Natural killer cell treated with Interleukin-12 subunit alpha and Interleukin-12 subunit beta and Interleukin-15 and Interleukin-18, amount 100 ng/mL, for 72 hours (primary cell): ENCODE results near the gene IL22RA1. TPM values are rescaled to one million over a fixed set of nuclear protein-coding genes. Genes with fewer than 3 reads are reported as not detected.

Source experiments
- ATAC-seq, 2 donors: fragments of 150-1000 bp; cut with Tn5 transposase in 1 of 2; sonication (Bioruptor Pico), chemical (Tn5 transposase) in 1 of 2; 2 replicates each; pipeline ENCODE4 v1.10.0; 2021
- DNase-seq: peaks from one replicate; pipeline ENCODE4 v3.0.0; 2022; ENCODE audit warnings: low spot score
- H3K27ac Mint-ChIP-seq, 2 donors: 1 replicate in 1 of 2; 2 replicates in 1 of 2; pipeline ENCODE4 v1.8.0; 2022; ENCODE audit warnings: mixed read lengths in 2 of 2, mild to moderate bottlenecking in 1 of 2, moderate library complexity in 1 of 2
- H3K27me3 Mint-ChIP-seq, 2 donors: 1 replicate in 1 of 2; 2 replicates in 1 of 2; pipeline ENCODE4 v1.8.0; 2022; ENCODE audit warnings: mixed read lengths in 2 of 2
- H3K36me3 Mint-ChIP-seq: one replicate; pipeline ENCODE4 v1.8.0; 2022; ENCODE audit warnings: mixed read lengths
- H3K4me1 Mint-ChIP-seq, 2 donors: 1 replicate in 1 of 2; 2 replicates in 1 of 2; pipeline ENCODE4 v1.8.0; 2022; ENCODE audit warnings: low read depth in 2 of 2, mixed read lengths in 2 of 2, mild to moderate bottlenecking in 1 of 2
- H3K4me3 Mint-ChIP-seq: one replicate; pipeline ENCODE4 v1.8.0; 2022; ENCODE audit warnings: mixed read lengths
- H3K9me3 Mint-ChIP-seq: 2 replicates; pipeline ENCODE4 v1.8.0; 2022; ENCODE audit warnings: mixed read lengths
- total RNA-seq, 2 donors: library from RNA; stranded (reverse); gene quantifications; one replicate each; pipeline ENCODE4 v1.2.3, GENCODE V29; 2022

The IL22RA1 gene
- total RNA-seq, 2 donors from 2014 or later = not detected

DNA sequence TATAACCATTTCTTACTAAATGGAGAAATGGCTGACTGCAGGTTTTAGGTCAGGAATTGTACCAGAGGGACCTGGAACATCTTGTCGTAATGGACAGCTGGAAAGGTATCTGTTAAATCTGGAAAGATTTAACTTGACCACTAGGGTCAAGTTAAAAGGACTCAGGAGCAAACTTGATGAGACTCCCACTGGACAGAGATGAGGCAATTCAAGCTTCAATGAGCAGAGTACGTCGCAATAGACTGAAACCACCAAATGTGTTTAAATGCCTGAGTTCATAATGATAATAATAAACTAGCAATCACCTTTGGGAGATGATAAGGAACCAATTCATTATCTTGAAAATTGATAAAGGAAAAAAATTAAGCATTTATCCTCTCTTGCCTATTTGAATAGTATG lies 35.5 kb upstream of the IL22RA1 start:
- no peak for DNase-seq
- H3K36me3 Mint-ChIP-seq = no peaks in the 10 kb centered on the region
- H3K4me1 Mint-ChIP-seq = no peaks in the 10 kb centered on the region
- no peak overlapping the region for H3K4me3 Mint-ChIP-seq
- ATAC-seq = no peak
- peaks cover 0 to 21% of the 10 kb centered on the region in 2 donors for H3K27me3 Mint-ChIP-seq
- no peaks in the 10 kb centered on the region for H3K9me3 Mint-ChIP-seq
- H3K27ac Mint-ChIP-seq = no peak overlapping the region

DNA sequence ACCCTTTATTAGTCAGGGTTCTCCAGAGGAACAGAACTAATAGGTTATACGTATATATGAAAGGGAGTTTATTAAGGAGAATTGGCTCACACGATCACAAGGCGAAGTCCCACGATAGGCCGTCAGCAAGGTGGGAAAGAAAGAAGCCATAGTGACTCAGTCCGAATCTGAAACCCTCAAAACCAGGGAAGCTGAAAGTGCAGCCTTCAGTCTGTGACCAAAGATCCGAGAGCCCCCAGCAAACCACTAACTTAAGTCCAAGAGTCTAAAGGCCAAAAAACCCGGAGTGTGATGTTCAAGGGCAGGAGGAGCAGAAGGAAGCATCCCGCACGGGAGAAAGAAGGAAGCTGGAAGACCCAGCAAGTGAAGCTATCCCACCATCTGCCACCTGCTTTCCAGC lies 34.2 kb upstream of the IL22RA1 start:
- ATAC-seq = no peak
- no peak for DNase-seq
- Mint-ChIP-seq H3K4me1 (no peaks in the 10 kb centered on the region), H3K27me3 (peaks cover 0 to 22% of the 10 kb centered on the region in 2 donors), H3K4me3 (no peak overlapping the region), H3K36me3 (no peaks in the 10 kb centered on the region), H3K27ac (no peak overlapping the region), H3K9me3 (no peaks in the 10 kb centered on the region)

DNA sequence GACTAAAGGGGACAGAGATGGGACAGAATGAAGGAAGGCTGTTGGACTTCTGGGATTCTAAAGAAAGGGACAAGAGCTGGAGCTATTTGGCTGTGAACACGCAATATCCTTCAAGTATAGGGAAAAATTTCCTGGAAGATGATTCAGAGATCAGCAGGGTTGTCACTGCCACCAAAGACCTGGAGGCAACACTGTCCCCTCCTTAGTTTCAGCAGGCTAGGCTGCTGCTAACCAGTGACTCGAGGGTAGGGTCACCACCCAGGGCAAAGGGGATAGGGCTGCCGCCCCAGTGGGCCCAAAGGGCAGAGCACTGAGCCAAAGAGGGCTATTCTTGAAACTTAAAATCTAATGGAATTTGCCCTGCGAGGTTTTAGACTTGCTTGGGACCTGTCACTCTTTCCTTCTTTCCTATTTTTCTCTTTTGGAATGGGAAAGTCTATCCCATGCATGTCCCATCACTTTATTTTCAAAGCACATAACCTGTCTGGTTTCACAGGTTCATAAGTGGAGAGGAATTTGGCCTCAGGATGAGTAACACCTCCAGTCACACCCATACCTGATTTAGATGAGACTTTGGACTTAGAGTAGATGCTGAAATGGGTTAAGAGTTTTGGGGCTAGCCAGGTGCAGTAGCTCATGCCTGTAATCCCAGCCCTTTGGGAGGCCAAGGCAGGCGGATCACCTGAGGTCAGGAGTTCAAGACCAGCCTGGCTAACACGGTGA lies 32.3 kb upstream of the IL22RA1 start:
- Mint-ChIP-seq H3K4me3 (no peak overlapping the region), H3K4me1 (no peaks in the 10 kb centered on the region), H3K36me3 (no peaks in the 10 kb centered on the region), H3K9me3 (no peaks in the 10 kb centered on the region), H3K27ac (no peak overlapping the region), H3K27me3 (peaks cover 0 to 23% of the 10 kb centered on the region in 2 donors)
- DNase-seq (no peak), ATAC-seq (no peak)

DNA sequence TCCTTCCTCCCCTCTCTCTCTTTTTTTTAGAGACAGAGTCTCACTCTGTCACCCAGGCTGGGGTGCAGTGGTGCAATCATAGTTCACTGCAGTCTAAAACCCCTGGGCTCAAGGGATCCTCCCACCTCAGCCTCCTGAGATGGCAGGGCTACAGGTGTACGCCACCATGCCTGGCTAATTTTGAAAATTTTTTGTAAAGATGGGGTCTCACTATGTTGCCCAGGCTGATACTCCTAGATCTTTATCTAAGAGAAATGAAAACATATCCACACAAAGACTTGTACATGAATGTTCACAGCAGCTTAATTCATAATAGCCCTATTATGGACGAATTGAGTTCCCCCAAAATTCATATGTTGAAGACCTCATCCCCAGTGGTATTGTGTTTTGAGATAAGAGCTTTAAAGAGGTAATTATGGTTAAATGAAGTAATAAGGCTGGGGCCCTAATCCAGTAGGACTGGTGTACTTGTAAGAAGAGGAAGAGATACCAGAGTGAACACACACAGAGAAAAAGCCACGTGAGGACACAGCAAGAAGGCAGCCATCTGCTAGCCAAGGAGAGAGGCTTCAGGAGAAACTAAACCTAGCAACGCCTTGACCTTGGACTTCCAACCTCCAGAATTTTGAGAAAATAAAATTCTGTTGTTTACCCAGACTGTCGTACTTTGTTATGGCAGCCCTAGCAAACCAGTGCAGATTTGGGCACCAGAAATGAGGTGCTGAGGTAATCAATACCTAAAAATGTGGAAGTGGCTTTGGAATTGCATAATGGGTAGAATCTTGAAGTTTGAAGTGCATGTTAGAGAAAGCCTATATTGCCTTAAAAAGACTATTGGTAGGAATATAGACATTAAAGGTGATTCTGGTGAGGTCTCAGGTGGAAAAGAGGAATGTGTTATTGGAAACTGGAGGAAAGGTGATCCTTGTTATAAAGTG lies 31.0 kb upstream of the IL22RA1 start:
- Mint-ChIP-seq H3K36me3 (no peaks in the 10 kb centered on the region), H3K4me1 (no peaks in the 10 kb centered on the region), H3K9me3 (no peaks in the 10 kb centered on the region), H3K27ac (no peak overlapping the region), H3K27me3 (peaks cover 0 to 23% of the 10 kb centered on the region in 2 donors), H3K4me3 (no peak overlapping the region)
- no peak for DNase-seq
- no peak for ATAC-seq

DNA sequence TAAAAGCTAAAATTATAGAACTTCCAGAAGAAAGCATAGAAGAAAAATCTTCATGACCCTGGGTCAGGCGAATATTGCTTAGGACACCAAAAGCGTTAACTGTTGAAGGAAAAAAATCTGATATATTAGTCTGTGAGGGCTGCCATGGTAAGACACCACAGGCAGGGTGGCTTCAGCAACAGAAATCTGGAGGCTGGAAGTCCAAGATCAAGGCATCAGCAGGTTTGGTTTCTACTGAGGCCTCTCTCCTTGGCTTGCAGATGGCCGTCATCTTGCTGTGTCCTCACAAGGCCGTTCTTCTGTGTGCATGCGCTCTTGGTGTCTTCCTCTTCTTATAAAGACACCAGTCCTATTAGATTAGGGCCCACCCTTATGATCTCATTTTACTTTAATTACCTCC lies 29.7 kb upstream of the IL22RA1 start:
- DNase-seq = no peak
- ATAC-seq = no peak
- H3K4me3 Mint-ChIP-seq = no peak overlapping the region
- H3K36me3 Mint-ChIP-seq = no peaks in the 10 kb centered on the region
- H3K27ac Mint-ChIP-seq = no peak overlapping the region
- H3K27me3 Mint-ChIP-seq = peaks cover 0 to 28% of the 10 kb centered on the region in 2 donors
- H3K4me1 Mint-ChIP-seq = no peaks in the 10 kb centered on the region
- H3K9me3 Mint-ChIP-seq = no peaks in the 10 kb centered on the region

DNA sequence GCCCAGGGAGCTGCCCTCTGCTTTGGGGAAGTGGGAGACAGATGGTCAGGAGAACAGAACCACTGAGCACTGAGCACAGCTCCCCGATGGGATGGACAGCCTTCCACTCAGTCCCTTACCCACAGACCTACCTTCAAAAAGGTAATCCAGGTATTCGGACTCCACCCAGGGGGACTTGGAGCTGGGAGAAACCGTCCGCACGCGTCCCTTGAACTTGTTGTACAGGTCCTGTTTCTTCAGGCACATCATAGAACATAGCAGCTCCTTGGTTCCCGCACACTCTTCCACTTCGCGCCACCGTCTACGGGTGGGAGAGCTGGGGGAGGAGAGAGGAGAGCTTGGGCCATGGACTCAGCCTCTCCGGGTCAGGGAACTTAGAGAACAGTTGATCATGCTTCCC lies 26.3 kb upstream of the IL22RA1 start:
- Mint-ChIP-seq H3K4me1 (no peaks in the 10 kb centered on the region), H3K9me3 (no peaks in the 10 kb centered on the region), H3K4me3 (no peak overlapping the region), H3K36me3 (no peaks in the 10 kb centered on the region), H3K27me3 (peaks cover 0 to 26% of the 10 kb centered on the region in 2 donors), H3K27ac (no peak overlapping the region)
- peak in 1 of 2 donors; percentile 43 for ATAC-seq
- no peak for DNase-seq

DNA sequence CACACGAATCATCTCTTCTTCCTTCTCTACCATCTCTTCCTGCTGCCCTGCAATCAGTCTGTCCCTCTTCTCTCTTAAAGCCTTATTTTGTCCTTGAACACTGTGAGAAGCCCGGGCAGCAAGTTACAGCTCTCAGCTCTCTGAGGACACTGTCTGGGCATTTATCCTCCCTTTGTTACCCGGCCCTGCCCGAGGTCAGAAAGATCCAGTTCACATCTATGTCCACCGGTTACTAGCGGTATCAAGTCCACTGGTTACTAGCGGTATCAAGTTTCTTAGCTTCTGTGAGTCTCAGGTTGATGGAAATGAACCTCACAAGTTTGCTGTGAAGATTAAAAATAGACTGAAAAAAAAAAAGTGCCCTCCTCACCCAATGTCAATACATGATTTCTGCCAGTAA lies 25.3 kb upstream of the IL22RA1 start:
- H3K4me3 Mint-ChIP-seq = no peak overlapping the region
- H3K27ac Mint-ChIP-seq = no peak overlapping the region
- H3K4me1 Mint-ChIP-seq = no peaks in the 10 kb centered on the region
- no peak for ATAC-seq
- peaks cover 0 to 16% of the 10 kb centered on the region in 2 donors for H3K27me3 Mint-ChIP-seq
- H3K9me3 Mint-ChIP-seq = no peaks in the 10 kb centered on the region
- no peak for DNase-seq
- H3K36me3 Mint-ChIP-seq = no peaks in the 10 kb centered on the region

DNA sequence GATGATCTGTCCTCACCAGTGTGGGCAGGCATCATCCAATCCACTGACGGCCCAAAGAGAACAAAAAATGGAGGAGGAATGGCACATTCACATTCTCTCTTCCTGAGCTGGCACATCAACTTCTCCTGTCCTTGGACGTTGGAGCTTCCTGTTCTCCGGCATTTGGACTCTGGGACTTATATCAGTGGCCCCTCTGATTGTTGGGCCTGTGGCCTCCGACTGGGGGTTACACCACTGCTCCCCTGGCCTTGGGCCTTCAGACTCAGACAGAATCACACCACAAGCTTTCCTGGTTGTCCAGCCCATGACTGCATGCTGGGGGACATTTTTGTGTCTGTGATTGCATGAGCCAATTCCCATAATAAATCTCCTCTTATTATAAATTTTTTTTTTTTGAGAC lies 24.1 kb upstream of the IL22RA1 start:
- H3K4me3 Mint-ChIP-seq = no peak overlapping the region
- no peak overlapping the region for H3K27ac Mint-ChIP-seq
- no peaks in the 10 kb centered on the region for H3K4me1 Mint-ChIP-seq
- DNase-seq (no peak), ATAC-seq (no peak)
- no peaks in the 10 kb centered on the region for H3K36me3 Mint-ChIP-seq
- no peaks in the 10 kb centered on the region for H3K9me3 Mint-ChIP-seq
- H3K27me3 Mint-ChIP-seq = peaks cover 0 to 20% of the 10 kb centered on the region in 2 donors

DNA sequence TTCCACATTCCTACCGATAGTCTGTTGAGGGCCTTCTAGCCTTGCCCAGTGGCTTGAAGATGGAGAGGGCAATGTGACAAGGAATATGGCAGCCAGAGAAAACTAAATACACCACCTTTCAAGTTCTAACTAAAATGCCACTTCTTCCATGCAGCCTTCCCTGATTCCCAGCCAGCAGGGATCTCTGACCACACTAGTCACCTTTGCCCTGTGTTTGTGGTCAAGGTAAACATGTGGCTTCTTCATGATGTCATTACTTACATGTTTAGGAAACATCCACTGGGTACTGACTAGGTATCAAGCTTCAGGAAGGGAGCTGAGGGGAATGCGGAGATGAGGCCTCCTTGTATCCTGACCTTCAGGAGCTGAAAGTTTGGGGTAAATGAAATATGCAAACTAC lies 22.6 kb upstream of the IL22RA1 start:
- no peaks in the 10 kb centered on the region for H3K9me3 Mint-ChIP-seq
- no peaks in the 10 kb centered on the region for H3K36me3 Mint-ChIP-seq

DNA sequence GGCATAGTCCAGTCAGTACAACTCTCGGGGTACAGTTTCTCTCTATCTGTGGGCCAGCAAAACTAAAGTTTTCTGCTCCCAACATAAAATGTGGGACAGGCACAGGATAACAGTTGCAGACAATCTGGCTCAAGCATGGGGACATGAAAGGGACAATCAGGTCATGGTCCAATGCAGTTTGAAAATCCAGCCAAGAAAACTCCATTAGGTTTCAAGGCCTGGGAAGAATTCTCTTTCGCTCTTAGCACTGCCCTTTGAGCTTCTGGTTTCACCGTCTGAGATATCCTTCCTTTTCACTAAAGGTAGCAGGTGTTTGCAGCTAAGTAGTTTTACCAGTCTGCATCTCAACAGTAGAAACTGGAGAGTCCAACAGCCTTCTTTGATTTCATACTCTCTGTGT lies 21.1 kb upstream of the IL22RA1 start:
- DNase-seq = no peak
- Mint-ChIP-seq H3K27me3 (peaks cover 0 to 14% of the 10 kb centered on the region in 2 donors), H3K27ac (no peak overlapping the region), H3K4me1 (no peaks in the 10 kb centered on the region), H3K36me3 (no peaks in the 10 kb centered on the region), H3K4me3 (no peak overlapping the region), H3K9me3 (no peaks in the 10 kb centered on the region)
- no peak for ATAC-seq

More for the DNA sequence above, 22.6 kb upstream of the IL22RA1 start:
- DNase-seq (no peak), ATAC-seq (no peak)
- no peak overlapping the region for H3K27ac Mint-ChIP-seq
- H3K4me3 Mint-ChIP-seq = no peak overlapping the region
- peaks cover 0 to 15% of the 10 kb centered on the region in 2 donors for H3K27me3 Mint-ChIP-seq
- no peaks in the 10 kb centered on the region for H3K4me1 Mint-ChIP-seq

DNA sequence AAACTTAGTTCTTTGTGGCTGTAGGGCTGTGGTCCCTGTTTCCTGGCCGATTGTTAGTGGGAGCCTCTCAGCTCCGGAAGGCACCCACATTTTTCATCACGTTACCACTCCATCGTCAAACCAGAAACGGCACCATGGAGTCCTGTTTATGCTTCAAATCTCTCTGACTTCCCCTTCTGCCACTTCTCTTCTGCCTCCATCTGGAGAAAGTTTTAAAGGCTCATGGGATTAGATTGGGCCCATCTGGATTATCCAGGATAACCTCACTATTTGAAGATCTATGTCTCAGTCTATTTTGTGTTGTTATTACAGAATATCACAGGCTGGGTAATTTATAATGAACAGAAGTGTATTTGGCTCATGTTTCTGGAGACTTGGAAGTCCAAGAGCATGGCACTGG lies 19.3 kb upstream of the IL22RA1 start:
- no peak for DNase-seq
- Mint-ChIP-seq H3K27me3 (peaks cover 0 to 9% of the 10 kb centered on the region in 2 donors), H3K4me1 (no peaks in the 10 kb centered on the region), H3K36me3 (no peaks in the 10 kb centered on the region), H3K4me3 (no peak overlapping the region), H3K27ac (no peak overlapping the region), H3K9me3 (no peaks in the 10 kb centered on the region)
- no peak for ATAC-seq

DNA sequence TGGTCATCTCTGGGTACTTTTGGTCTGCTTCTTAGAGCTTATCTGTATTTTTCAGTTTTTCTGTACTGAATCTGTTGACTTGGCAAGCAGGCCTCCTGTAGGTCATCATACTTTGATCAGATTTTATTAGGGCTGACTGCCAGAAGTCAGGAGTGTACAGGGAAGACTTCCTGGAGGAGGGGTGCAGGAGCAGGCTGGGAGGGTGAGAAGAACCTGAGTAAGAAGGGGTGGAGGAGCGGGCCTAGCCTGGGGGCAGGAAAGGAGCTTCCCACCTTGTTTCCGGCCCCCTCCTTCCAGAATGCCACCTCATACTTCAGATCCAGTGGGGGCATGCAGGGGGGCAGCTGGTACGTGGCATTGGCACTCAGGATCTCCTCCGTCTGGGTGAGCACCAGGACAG lies 18.3 kb upstream of the IL22RA1 start:
- Mint-ChIP-seq H3K4me3 (no peak overlapping the region), H3K4me1 (no peaks in the 10 kb centered on the region), H3K27ac (no peak overlapping the region), H3K36me3 (no peaks in the 10 kb centered on the region), H3K27me3 (peaks cover 0 to 8% of the 10 kb centered on the region in 2 donors), H3K9me3 (no peaks in the 10 kb centered on the region)
- DNase-seq (no peak), ATAC-seq (no peak)

DNA sequence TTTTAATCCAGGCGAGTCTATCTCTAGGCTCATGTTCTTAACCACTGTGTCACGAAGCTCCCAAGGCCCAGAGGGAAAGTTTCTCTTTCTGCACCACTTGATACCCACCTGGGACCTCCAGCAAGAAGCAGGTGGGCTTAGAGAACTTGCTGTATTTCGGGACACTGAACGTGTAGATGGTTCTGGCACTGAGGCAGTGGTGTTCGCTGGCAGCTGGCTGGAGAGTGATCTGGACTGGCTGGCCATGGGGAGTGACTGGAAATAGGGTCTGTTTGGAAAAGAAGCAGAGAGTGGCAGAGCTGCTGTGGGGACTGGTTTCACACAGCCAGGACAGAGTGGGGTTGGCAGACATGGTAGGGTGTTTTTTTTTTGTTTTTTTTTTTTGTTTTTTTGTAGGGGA lies 16.4 kb upstream of the IL22RA1 start:
- no peak overlapping the region for H3K27ac Mint-ChIP-seq
- H3K4me3 Mint-ChIP-seq = no peak overlapping the region
- no peak for ATAC-seq
- DNase-seq = peak; percentile 40
- no peaks in the 10 kb centered on the region for H3K9me3 Mint-ChIP-seq
- H3K36me3 Mint-ChIP-seq = no peaks in the 10 kb centered on the region
- H3K4me1 Mint-ChIP-seq = no peaks in the 10 kb centered on the region
- H3K27me3 Mint-ChIP-seq = peaks cover 0 to 4% of the 10 kb centered on the region in 2 donors

DNA sequence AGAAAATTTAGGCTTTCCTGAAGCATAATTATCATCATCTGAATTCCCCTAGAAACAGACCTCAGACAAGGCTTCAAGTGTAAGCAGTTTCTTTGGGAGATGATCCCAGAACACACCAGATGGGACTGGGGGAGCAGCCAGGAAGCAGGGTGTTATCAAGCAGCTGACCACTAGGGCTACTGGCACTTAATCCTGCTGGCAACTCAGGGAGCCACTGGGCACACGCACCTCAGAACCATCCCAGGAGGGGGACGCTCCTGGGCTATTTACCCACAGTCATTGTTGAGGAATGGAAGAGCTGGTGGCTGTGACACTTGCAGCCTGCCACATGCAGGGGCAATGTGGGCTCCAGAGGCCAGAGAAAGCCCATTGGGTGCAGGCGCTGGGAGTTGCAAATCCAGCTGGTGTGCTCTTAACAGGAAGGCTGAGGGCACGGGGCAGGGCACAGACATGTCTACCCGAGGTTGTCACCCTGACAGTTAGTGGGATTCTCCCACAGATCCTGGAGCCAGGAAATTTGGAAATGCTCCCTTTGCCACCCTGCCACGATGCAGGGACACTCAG lies 15.1 kb upstream of the IL22RA1 start:
- Mint-ChIP-seq H3K9me3 (no peaks in the 10 kb centered on the region), H3K27me3 (peaks cover 0 to 8% of the 10 kb centered on the region in 2 donors), H3K27ac (no peak overlapping the region), H3K4me3 (no peak overlapping the region), H3K36me3 (no peaks in the 10 kb centered on the region), H3K4me1 (no peaks in the 10 kb centered on the region)
- DNase-seq (no peak), ATAC-seq (no peak)
